Measurements from ENCODE around the gene RCC2.

DNA sequence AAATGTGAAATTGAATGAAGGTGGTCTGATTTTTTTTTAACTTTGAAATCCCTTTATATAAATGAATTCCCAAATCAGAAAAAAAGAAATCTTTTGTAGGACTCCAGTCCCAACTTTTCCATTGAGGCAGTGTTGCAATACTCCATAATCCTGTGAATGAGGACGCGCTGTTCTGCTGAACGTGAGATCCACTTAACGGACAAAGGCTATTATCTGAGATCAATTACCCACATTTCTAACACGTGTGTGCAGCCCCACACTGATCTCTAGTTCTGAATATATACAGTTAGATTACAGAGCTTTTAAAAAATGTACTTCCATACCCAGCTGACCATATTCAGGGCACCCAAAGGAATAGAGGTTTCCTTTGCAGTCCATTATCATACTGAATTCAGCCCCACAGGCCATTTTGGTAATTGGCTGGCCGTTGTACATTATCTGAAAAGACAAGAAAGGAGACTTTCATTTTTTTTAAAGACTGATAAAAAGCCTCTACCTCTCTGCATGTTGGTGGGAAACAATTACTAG lies 19.0 kb downstream of the RCC2 start:
- TF ChIP-seq, protein P1, sequence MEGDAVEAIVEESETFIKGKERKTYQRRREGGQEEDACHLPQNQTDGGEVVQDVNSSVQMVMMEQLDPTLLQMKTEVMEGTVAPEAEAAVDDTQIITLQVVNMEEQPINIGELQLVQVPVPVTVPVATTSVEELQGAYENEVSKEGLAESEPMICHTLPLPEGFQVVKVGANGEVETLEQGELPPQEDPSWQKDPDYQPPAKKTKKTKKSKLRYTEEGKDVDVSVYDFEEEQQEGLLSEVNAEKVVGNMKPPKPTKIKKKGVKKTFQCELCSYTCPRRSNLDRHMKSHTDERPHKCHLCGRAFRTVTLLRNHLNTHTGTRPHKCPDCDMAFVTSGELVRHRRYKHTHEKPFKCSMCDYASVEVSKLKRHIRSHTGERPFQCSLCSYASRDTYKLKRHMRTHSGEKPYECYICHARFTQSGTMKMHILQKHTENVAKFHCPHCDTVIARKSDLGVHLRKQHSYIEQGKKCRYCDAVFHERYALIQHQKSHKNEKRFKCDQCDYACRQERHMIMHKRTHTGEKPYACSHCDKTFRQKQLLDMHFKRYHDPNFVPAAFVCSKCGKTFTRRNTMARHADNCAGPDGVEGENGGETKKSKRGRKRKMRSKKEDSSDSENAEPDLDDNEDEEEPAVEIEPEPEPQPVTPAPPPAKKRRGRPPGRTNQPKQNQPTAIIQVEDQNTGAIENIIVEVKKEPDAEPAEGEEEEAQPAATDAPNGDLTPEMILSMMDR (IDR thresholded peaks at IDR 0.05; ENCODE audit: low read length), result no peak
- TF ChIP-seq EZH2 (IDR thresholded peaks at IDR 0.05; ENCODE audit: borderline replicate concordance, low read length), result no peak

Data from OCI-LY1 (cell line).